ENCODE results near the gene CPT1C. TPM values are rescaled to one million over a fixed set of nuclear protein-coding genes. Genes with fewer than 3 reads are reported as not detected.

The CPT1C gene
- total RNA-seq, 3 donors from 2014 or later (not counting 1 experiment from before 2014, with no cell fraction given), result 0.34 to 0.78 (median 0.73) TPM

GRCh38 chr19:49749771-49750170 lies 58.9 kb downstream of the CPT1C start:
- DNase-seq (no peak), ATAC-seq (no peak)
- Histone ChIP-seq H3K9me3 (ENCODE audit: control insufficient read depth, insufficient read depth, low read length) (no peaks in the 10 kb centered on the region), H3K36me3 (ENCODE audit: control insufficient read depth, insufficient read depth, low read length) (no peaks in the 10 kb centered on the region), H3K4me1 (ENCODE audit: control insufficient read depth, insufficient read depth, low read length) (peaks cover 11% of the 10 kb centered on the region), H3K27ac (ENCODE audit: low read length) (no peak overlapping the region), H3K27me3 (ENCODE audit: control insufficient read depth, insufficient read depth, low read length) (no peaks in the 10 kb centered on the region), H3K4me3 (ENCODE audit: low read length) (no peak overlapping the region)
- TF ChIP-seq CTCF (IDR thresholded peaks at IDR 0.05), result no peak
- no peaks in the 10 kb centered on the region for H3K36me3 Mint-ChIP-seq
- 57% methylated on average over 1 of the region's 1 CpG for WGBS (ENCODE audit: insufficient coverage)
- H3K27ac Mint-ChIP-seq, result peak overlapping the region; percentile 9 to 59
- no peaks in the 10 kb centered on the region for H3K9me3 Mint-ChIP-seq
- H3K4me1 Mint-ChIP-seq, result peaks cover 12 to 19% of the 10 kb centered on the region in 2 donors
- intact Hi-C loops (cut with micrococcal nuclease), result no loop called here
- no peak overlapping the region for H3K4me3 Mint-ChIP-seq
- no peaks in the 10 kb centered on the region for H3K27me3 Mint-ChIP-seq (ENCODE audit: low read depth in 2 of 2)

DNA sequence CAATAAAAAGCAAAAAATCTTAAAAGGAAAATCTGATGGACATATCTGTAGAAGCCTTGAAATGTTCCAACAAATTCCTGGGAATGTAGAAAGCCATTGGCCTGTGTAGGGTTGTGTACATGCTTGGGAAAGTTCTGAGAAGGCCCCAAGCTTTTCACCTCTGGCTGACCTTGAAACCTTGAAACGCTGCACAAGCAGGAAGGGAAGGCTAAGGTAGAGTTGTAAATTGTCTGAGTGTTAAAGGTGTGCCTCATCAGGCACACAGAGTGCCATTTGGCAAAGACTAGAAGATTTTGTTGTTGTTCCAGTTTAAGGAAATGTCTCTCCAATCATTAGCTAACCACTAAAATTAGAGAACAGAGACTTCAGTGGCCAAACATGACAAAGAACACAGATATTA lies 61.8 kb downstream of the CPT1C start:
- H3K36me3 ChIP-seq (ENCODE audit: control insufficient read depth, insufficient read depth, low read length), result no peaks in the 10 kb centered on the region
- no peaks in the 10 kb centered on the region for H3K27me3 ChIP-seq (ENCODE audit: control insufficient read depth, insufficient read depth, low read length)
- H3K4me1 Mint-ChIP-seq, result peaks cover 12 to 19% of the 10 kb centered on the region in 2 donors
- H3K4me3 Mint-ChIP-seq, result no peak overlapping the region
- H3K27ac Mint-ChIP-seq, result no peak overlapping the region
- H3K9me3 Mint-ChIP-seq, result no peaks in the 10 kb centered on the region
- no peak for DNase-seq
- H3K27ac ChIP-seq (ENCODE audit: low read length), result no peak overlapping the region
- H3K36me3 Mint-ChIP-seq, result no peaks in the 10 kb centered on the region
- peaks cover 4% of the 10 kb centered on the region for H3K9me3 ChIP-seq (ENCODE audit: control insufficient read depth, insufficient read depth, low read length)
- TF ChIP-seq CTCF (IDR thresholded peaks at IDR 0.05), result no peak
- 84% methylated on average over 1 of the region's 1 CpG for WGBS (ENCODE audit: insufficient coverage)
- intact Hi-C loops (cut with micrococcal nuclease), result no loop called here
- peaks cover 11% of the 10 kb centered on the region for H3K4me1 ChIP-seq (ENCODE audit: control insufficient read depth, insufficient read depth, low read length)
- no peak for ATAC-seq
- no peaks in the 10 kb centered on the region for H3K27me3 Mint-ChIP-seq (ENCODE audit: low read depth in 2 of 2)
- no peak overlapping the region for H3K4me3 ChIP-seq (ENCODE audit: low read length)

DNA sequence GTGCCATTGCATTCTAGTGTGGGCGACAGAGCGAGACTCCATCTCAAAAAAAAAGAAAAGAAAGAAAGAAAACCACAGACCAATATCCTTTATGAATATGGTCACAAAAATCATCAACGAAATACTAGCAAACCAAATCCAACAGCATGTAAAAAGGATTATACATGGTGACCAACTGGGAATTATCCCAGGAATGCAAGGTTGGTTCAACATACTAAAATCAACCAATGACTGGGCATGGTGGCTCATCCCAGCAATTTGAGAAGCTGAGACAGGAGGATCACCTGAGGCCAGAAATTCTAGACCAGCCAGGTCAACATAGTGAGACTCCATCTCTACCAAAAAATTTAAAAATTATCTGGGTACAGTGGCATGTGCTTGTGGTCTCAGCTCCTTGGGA lies 65.0 kb downstream of the CPT1C start:
- H3K4me3 ChIP-seq (ENCODE audit: low read length), result no peak overlapping the region
- Mint-ChIP-seq H3K4me1 (no peaks in the 10 kb centered on the region), H3K9me3 (no peaks in the 10 kb centered on the region), H3K4me3 (no peak overlapping the region), H3K27me3 (ENCODE audit: low read depth in 2 of 2) (no peaks in the 10 kb centered on the region), H3K36me3 (no peaks in the 10 kb centered on the region), H3K27ac (no peak overlapping the region)
- TF ChIP-seq CTCF (IDR thresholded peaks at IDR 0.05), result no peak
- H3K36me3 ChIP-seq (ENCODE audit: control insufficient read depth, insufficient read depth, low read length), result no peaks in the 10 kb centered on the region
- no peak for DNase-seq
- no peaks in the 10 kb centered on the region for H3K4me1 ChIP-seq (ENCODE audit: control insufficient read depth, insufficient read depth, low read length)
- no peak overlapping the region for H3K27ac ChIP-seq (ENCODE audit: low read length)
- H3K27me3 ChIP-seq (ENCODE audit: control insufficient read depth, insufficient read depth, low read length), result no peaks in the 10 kb centered on the region
- intact Hi-C loops (cut with micrococcal nuclease), result no loop called here
- no peak for ATAC-seq
- WGBS (ENCODE audit: insufficient coverage), result 100% methylated on average over 3 of the region's 3 CpGs
- H3K9me3 ChIP-seq (ENCODE audit: control insufficient read depth, insufficient read depth, low read length), result peaks cover 4% of the 10 kb centered on the region

- H3K4me1 Mint-ChIP-seq, result peaks cover 0 to 5% of the 10 kb centered on the region in 2 donors
- no peak overlapping the region for H3K4me3 Mint-ChIP-seq
- intact Hi-C loops (cut with micrococcal nuclease), result no loop called here
- Histone ChIP-seq H3K27me3 (ENCODE audit: control insufficient read depth, insufficient read depth, low read length) (no peaks in the 10 kb centered on the region), H3K9me3 (ENCODE audit: control insufficient read depth, insufficient read depth, low read length) (peaks cover 4% of the 10 kb centered on the region), H3K27ac (ENCODE audit: low read length) (no peak overlapping the region), H3K4me1 (ENCODE audit: control insufficient read depth, insufficient read depth, low read length) (peaks cover 12% of the 10 kb centered on the region), H3K36me3 (ENCODE audit: control insufficient read depth, insufficient read depth, low read length) (no peaks in the 10 kb centered on the region), H3K4me3 (ENCODE audit: low read length) (no peak overlapping the region)
- no peak for ATAC-seq
- H3K36me3 Mint-ChIP-seq, result no peaks in the 10 kb centered on the region
- 67% methylated on average over 7 of the region's 7 CpGs for WGBS (ENCODE audit: insufficient coverage)
- H3K27me3 Mint-ChIP-seq (ENCODE audit: low read depth in 2 of 2), result no peaks in the 10 kb centered on the region
- TF ChIP-seq CTCF (IDR thresholded peaks at IDR 0.05), result no peak
- DNase-seq, result no peak
- no peaks in the 10 kb centered on the region for H3K9me3 Mint-ChIP-seq
- no peak overlapping the region for H3K27ac Mint-ChIP-seq
Measured at GRCh38 chr19:49758292-49758691, 67.4 kb downstream of the CPT1C start.

Measured in natural killer cell (primary cell).